ENCODE data around the gene COG2.

COG2 gene

DNA sequence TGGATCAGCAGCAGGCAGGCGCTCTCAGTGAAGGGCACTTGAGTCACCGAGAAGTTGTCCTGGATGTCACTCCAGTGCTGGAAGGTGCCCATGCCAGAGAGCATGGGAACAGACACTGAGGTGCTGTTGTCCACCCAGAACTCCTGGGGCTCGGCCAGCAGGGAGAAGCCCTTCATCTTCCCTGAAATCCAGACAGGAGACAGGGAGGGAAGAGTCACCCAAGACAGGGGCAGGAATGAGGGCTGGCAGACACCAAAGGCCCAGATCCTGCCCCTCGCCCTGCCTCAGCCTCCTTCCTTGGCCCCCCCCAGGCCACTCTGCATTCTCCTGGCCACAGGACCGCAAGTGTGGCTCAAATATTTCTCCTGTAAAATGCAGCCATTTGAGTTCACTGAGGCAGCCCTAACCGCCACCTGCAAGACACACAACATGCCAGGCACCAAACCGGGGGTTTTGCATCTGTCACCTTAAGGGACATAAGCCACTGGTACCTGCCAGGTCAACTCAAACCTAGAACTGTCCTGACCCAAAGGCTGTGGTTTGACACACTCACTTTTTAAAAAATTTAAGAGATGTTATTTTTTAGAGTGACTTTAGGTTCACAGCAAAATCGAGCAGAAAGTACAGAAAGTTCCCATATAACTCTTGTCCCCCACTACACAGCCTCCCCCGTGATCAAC lies 63.9 kb downstream of the COG2 start:
- H3K4me3 ChIP-seq (ENCODE audit: low read depth, low read length), result no peak overlapping the region
- TF ChIP-seq, protein P1, sequence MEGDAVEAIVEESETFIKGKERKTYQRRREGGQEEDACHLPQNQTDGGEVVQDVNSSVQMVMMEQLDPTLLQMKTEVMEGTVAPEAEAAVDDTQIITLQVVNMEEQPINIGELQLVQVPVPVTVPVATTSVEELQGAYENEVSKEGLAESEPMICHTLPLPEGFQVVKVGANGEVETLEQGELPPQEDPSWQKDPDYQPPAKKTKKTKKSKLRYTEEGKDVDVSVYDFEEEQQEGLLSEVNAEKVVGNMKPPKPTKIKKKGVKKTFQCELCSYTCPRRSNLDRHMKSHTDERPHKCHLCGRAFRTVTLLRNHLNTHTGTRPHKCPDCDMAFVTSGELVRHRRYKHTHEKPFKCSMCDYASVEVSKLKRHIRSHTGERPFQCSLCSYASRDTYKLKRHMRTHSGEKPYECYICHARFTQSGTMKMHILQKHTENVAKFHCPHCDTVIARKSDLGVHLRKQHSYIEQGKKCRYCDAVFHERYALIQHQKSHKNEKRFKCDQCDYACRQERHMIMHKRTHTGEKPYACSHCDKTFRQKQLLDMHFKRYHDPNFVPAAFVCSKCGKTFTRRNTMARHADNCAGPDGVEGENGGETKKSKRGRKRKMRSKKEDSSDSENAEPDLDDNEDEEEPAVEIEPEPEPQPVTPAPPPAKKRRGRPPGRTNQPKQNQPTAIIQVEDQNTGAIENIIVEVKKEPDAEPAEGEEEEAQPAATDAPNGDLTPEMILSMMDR (IDR thresholded peaks at IDR 0.05; ENCODE audit: insufficient read depth, low read length, missing control alignments), result no peak
- no peak for DNase-seq (ENCODE audit: low read depth, low spot score)
- ChIA-PET CTCF (no interaction called here), POLR2A (interaction anchor here (0.5 kb wide), 1 partner anchor 23 kb away, joined by 4 read pairs; no protein-coding TSS in a partner anchor)

DNA sequence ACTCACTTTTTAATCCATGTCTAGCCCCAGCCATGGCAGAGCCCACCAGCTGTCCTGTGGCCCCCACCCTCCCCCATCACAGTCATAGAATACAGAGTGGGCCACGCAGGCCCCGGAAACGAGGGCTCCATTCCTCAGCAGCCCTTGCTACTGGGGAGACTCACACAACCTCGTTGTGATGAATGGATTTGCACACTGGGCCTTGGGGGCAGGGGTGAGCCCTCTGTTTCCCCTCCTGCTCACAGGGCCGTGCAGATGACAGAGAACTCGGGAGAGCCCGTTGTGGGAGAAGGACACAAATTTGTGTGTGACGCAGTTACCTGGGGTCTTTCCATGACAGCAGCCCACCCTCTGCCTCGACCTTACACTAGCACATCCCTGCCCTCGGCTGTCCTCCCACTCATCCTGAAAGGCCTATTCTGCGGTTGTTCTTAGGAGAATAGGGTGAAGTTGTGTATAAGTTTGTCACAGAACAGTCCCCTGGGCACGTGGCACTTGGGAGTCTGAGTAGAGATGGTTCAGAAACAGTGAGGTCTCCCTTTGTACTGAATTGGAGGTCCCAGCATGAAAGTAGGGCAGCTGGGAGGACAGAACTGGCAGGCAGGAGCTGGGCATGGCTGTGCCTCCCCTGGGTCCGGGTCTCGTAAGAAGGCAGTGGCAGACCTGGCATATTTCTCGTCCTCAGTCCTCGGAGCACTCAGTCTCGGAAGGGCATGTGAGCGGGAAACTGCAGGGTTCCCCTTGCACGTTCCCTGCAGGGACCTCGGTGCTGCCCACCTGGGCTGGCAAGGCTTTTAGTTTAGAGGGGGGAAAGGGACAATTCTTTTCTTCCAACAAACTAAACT lies 64.8 kb downstream of the COG2 start:
- no peak for DNase-seq (ENCODE audit: low read depth, low spot score)
- TF ChIP-seq, protein P1 (IDR thresholded peaks at IDR 0.05; ENCODE audit: insufficient read depth, low read length, missing control alignments), result no peak
- ChIA-PET CTCF (no interaction called here), POLR2A (no interaction called here)
- H3K4me3 ChIP-seq (ENCODE audit: low read depth, low read length), result no peak overlapping the region

DNA sequence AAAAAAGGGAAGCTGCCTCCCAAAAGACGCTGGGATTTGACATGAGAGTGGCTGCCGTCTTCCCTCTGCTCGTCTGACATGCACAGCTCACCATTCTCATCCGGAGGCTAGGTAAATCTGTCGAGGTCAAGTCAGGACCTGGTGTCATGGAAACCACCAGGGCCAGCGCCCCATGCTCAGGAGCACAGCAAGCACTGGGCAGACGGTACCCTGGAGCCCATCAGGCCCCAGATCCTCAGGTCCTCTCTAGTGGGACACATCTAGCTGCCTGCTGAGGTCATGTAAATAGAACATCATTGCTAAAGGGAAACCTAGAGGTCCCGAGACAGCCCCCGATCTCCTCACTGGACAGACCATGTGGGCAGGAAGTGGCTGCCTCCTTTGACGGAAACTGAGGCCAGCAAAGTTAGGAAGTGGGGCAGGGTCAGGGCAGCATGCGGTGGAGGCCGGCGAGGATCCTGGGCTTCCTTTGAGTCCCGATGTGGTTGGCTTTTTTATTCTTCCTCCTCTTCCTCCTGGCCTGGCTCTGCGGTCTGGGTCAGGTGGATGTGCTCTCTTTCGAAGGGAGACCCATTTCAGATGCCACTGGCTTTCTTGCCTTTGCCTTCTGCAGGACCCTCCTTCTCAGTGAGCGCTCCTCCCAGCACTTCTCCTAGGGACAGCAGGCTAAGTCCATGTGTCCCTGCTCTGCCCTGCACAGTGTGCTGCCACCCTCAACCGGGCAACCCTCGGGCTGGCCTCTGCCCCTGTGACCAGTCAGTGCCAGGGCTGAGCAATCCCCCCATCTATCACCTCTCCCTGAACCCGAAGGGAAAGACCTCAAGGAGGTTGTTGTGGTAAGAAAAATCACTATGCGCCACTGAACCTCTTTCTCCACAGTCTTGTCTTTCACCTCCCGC lies 65.7 kb downstream of the COG2 start:
- TF ChIP-seq, protein P1 (IDR thresholded peaks at IDR 0.05; ENCODE audit: insufficient read depth, low read length, missing control alignments), result no peak
- ChIA-PET CTCF (no interaction called here), POLR2A (no interaction called here)
- no peak overlapping the region for H3K4me3 ChIP-seq (ENCODE audit: low read depth, low read length)
- no peak for DNase-seq (ENCODE audit: low read depth, low spot score)

DNA sequence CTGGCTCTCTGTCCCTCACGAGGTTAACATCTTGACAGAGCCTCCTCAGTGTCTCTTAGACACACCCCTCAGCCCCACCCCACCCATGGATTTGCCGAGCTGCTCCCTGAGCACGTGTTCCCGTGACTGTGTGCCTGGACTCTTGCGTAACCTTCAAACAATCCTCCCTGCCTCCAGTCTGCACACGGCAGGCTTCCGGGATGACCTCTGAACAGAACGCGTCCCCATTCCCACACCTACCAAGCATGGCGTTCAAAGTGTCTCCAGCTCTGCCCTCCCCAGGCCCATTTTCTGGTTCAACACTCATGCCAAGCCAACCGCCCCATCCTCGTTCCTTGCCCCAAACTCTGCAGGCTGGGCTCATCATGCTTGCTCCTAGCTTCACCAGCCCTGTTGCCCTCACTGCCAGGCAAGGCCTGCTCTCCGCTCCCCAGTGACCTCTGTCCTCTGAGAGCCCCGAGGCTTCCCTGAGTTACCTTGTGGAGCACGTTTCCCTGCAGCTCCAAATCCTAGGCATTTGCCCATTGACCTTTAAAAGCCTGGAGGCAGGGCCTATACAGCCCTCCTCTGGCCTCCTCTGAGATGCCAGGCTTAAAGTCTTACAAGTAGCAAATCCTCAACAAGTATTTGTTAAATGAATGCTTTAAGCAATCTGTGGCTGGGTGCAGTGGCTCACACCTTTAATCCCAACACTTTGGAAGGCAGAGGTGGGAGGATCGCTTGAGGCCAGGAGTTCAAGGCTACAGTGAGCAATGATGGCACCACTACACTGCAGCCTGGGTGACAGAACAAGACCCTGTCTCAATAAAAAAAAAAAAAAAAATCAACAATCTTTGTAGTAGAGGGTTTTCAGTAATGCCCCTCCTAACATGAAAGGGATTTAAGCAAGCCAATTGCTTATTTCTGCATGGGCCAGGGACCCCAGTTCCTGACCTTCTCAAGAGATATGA lies 66.6 kb downstream of the COG2 start:
- no peak overlapping the region for H3K4me3 ChIP-seq (ENCODE audit: low read depth, low read length)
- ChIA-PET CTCF (no interaction called here), POLR2A (no interaction called here)
- TF ChIP-seq, protein P1 (IDR thresholded peaks at IDR 0.05; ENCODE audit: insufficient read depth, low read length, missing control alignments), result no peak
- DNase-seq (ENCODE audit: low read depth, low spot score), result no peak

- POLR2A ChIA-PET, result interaction anchor here (0.6 kb wide), 1 partner anchor 656 kb away, joined by 3 read pairs; no protein-coding TSS in a partner anchor
- CTCF ChIA-PET, result no interaction called here
- TF ChIP-seq, protein P1 (IDR thresholded peaks at IDR 0.05; ENCODE audit: insufficient read depth, low read length, missing control alignments), result no peak
Measured at GRCh38 chr1:230709619-230710542, 67.6 kb downstream of the COG2 start.

More at GRCh38 chr1:230709619-230710542, 67.6 kb downstream of the COG2 start:
- no peak for DNase-seq (ENCODE audit: low read depth, low spot score)
- no peak overlapping the region for H3K4me3 ChIP-seq (ENCODE audit: low read depth, low read length)

Data from AG04449 (cell line).